ENCODE results near the gene FARSA.

Gene FARSA

DNA sequence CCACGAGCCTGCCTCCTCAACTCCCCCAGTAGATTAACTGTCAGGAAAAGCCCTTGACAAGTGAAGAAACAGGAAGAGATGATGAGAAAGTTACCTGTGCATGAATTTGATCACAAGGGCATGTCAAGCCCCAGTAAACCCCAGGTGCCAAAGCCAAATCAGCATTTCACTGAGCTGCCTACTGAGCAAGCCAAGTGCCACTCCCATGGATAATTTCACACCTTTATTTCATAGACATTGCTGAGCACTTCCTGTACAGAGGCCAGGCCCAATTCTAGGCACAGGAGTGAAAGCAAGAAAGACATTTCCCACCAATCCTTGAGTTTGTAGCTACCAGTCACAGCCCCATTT, 21.1 kb upstream of the FARSA start:
- TF ChIP-seq ESRRG (CRISPR knock-in tag; IDR thresholded peaks at IDR 0.05) (no peak), TOX (CRISPR knock-in tag; IDR thresholded peaks at IDR 0.05; ENCODE audit: borderline replicate concordance) (no peak), ARNTL (CRISPR knock-in tag; IDR thresholded peaks at IDR 0.05; ENCODE audit: borderline replicate concordance, low read depth) (no peak), SNAI2 (CRISPR knock-in tag; IDR thresholded peaks at IDR 0.05) (no peak), ZC3H10 (CRISPR knock-in tag; IDR thresholded peaks at IDR 0.05) (no peak), ISL1 (CRISPR knock-in tag; IDR thresholded peaks at IDR 0.05) (no peak), TCF4 (CRISPR knock-in tag; IDR thresholded peaks at IDR 0.05; ENCODE audit: borderline replicate concordance) (no peak), ZFP3 (CRISPR knock-in tag; IDR thresholded peaks at IDR 0.05) (no peak), ZFP30 (CRISPR knock-in tag; IDR thresholded peaks at IDR 0.05) (no peak), RARB (CRISPR knock-in tag; IDR thresholded peaks at IDR 0.05) (no peak), ZNF8 (CRISPR knock-in tag; IDR thresholded peaks at IDR 0.05) (no peak), OSR1 (CRISPR knock-in tag; IDR thresholded peaks at IDR 0.05) (no peak), CSDC2 (CRISPR knock-in tag; IDR thresholded peaks at IDR 0.05) (no peak), GLIS3 (CRISPR knock-in tag; IDR thresholded peaks at IDR 0.05) (no peak)
- TF ChIP-seq, protein P1, sequence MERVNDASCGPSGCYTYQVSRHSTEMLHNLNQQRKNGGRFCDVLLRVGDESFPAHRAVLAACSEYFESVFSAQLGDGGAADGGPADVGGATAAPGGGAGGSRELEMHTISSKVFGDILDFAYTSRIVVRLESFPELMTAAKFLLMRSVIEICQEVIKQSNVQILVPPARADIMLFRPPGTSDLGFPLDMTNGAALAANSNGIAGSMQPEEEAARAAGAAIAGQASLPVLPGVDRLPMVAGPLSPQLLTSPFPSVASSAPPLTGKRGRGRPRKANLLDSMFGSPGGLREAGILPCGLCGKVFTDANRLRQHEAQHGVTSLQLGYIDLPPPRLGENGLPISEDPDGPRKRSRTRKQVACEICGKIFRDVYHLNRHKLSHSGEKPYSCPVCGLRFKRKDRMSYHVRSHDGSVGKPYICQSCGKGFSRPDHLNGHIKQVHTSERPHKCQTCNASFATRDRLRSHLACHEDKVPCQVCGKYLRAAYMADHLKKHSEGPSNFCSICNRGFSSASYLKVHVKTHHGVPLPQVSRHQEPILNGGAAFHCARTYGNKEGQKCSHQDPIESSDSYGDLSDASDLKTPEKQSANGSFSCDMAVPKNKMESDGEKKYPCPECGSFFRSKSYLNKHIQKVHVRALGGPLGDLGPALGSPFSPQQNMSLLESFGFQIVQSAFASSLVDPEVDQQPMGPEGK (CRISPR knock-in tag; IDR thresholded peaks at IDR 0.05; ENCODE audit: borderline replicate concordance): no peak
- TF ChIP-seq, protein P2, sequence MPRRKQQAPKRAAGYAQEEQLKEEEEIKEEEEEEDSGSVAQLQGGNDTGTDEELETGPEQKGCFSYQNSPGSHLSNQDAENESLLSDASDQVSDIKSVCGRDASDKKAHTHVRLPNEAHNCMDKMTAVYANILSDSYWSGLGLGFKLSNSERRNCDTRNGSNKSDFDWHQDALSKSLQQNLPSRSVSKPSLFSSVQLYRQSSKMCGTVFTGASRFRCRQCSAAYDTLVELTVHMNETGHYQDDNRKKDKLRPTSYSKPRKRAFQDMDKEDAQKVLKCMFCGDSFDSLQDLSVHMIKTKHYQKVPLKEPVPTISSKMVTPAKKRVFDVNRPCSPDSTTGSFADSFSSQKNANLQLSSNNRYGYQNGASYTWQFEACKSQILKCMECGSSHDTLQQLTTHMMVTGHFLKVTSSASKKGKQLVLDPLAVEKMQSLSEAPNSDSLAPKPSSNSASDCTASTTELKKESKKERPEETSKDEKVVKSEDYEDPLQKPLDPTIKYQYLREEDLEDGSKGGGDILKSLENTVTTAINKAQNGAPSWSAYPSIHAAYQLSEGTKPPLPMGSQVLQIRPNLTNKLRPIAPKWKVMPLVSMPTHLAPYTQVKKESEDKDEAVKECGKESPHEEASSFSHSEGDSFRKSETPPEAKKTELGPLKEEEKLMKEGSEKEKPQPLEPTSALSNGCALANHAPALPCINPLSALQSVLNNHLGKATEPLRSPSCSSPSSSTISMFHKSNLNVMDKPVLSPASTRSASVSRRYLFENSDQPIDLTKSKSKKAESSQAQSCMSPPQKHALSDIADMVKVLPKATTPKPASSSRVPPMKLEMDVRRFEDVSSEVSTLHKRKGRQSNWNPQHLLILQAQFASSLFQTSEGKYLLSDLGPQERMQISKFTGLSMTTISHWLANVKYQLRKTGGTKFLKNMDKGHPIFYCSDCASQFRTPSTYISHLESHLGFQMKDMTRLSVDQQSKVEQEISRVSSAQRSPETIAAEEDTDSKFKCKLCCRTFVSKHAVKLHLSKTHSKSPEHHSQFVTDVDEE (CRISPR knock-in tag; IDR thresholded peaks at IDR 0.05): no peak
- no peak for ATAC-seq

DNA sequence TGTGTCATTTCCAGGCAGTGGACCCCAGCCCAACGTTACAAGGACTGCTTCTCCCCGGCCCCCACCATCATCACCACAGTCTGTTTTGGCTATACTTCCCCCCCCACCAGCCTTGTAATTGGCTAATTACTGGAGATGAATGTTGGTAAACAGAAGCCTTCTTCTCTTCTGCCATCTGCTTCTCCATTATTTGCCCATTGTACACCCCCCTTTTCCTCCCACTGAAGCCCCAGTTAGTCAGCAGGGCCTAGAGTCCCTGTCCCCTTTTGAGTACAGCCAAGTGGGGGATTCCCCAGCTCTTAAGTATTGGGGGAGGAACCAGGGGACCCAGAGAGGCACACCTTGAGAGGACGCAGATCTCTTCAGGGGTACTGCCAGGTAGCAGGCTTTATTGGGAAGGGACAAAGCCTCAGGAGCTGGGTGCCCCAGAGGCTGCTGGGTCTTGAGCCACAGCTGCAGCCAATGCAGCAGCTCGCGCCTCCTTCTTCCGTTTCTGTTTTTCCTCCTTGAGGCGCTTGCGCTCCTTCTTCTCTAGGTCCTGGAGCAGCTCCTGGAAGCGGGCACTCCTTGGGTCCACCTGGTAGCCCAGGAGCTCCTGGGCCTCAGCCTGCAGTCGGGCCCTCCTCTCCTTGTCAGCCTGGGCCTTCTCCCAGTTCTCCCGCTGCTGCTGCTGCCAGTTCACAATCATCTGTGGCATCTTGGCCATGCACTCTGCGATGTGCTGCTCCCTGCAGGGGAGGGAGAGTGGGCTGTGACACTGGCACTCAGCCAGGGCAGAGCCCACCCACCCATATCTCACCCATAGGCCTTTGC, 20.5 kb upstream of the FARSA start:
- TF ChIP-seq GLIS3 (CRISPR knock-in tag; IDR thresholded peaks at IDR 0.05) (no peak), PPARA (CRISPR knock-in tag; IDR thresholded peaks at IDR 0.05; ENCODE audit: borderline replicate concordance) (no peak), RARB (CRISPR knock-in tag; IDR thresholded peaks at IDR 0.05) (no peak), ZC3H10 (CRISPR knock-in tag; IDR thresholded peaks at IDR 0.05) (no peak), ZNF8 (CRISPR knock-in tag; IDR thresholded peaks at IDR 0.05) (no peak), ZNF565 (CRISPR knock-in tag; conservative IDR thresholded peaks at IDR 0.05; ENCODE audit: low read depth) (no peak), BACH2 (CRISPR knock-in tag; IDR thresholded peaks at IDR 0.05; ENCODE audit: borderline replicate concordance) (no peak), OSR1 (CRISPR knock-in tag; IDR thresholded peaks at IDR 0.05) (no peak), ZNF70 (CRISPR knock-in tag; IDR thresholded peaks at IDR 0.05) (no peak), ZFP3 (CRISPR knock-in tag; IDR thresholded peaks at IDR 0.05) (no peak), TOX (CRISPR knock-in tag; IDR thresholded peaks at IDR 0.05; ENCODE audit: borderline replicate concordance) (no peak), ZFP30 (CRISPR knock-in tag; IDR thresholded peaks at IDR 0.05) (no peak), ESRRG (CRISPR knock-in tag; IDR thresholded peaks at IDR 0.05) (no peak), ISL1 (CRISPR knock-in tag; IDR thresholded peaks at IDR 0.05) (no peak), CSDC2 (CRISPR knock-in tag; IDR thresholded peaks at IDR 0.05) (no peak), TCF4 (CRISPR knock-in tag; IDR thresholded peaks at IDR 0.05; ENCODE audit: borderline replicate concordance) (no peak)
- TF ChIP-seq, protein P3, sequence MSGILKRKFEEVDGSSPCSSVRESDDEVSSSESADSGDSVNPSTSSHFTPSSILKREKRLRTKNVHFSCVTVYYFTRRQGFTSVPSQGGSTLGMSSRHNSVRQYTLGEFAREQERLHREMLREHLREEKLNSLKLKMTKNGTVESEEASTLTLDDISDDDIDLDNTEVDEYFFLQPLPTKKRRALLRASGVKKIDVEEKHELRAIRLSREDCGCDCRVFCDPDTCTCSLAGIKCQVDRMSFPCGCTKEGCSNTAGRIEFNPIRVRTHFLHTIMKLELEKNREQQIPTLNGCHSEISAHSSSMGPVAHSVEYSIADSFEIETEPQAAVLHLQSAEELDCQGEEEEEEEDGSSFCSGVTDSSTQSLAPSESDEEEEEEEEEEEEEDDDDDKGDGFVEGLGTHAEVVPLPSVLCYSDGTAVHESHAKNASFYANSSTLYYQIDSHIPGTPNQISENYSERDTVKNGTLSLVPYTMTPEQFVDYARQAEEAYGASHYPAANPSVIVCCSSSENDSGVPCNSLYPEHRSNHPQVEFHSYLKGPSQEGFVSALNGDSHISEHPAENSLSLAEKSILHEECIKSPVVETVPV (CRISPR knock-in tag; IDR thresholded peaks at IDR 0.05): no peak
- TF ChIP-seq, protein P4, sequence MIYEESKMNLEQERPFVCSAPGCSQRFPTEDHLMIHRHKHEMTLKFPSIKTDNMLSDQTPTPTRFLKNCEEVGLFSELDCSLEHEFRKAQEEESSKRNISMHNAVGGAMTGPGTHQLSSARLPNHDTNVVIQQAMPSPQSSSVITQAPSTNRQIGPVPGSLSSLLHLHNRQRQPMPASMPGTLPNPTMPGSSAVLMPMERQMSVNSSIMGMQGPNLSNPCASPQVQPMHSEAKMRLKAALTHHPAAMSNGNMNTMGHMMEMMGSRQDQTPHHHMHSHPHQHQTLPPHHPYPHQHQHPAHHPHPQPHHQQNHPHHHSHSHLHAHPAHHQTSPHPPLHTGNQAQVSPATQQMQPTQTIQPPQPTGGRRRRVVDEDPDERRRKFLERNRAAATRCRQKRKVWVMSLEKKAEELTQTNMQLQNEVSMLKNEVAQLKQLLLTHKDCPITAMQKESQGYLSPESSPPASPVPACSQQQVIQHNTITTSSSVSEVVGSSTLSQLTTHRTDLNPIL (CRISPR knock-in tag; IDR thresholded peaks at IDR 0.05; ENCODE audit: low read depth): no peak
- TF ChIP-seq, protein P1 (CRISPR knock-in tag; IDR thresholded peaks at IDR 0.05; ENCODE audit: borderline replicate concordance): no peak
- TF ChIP-seq, protein P2 (CRISPR knock-in tag; IDR thresholded peaks at IDR 0.05): no peak
- ATAC-seq: no peak

Data from SK-N-SH treated with all-trans-retinoic acid at 6 μM for 48 hours (cell line).